SK-N-SH treated with all-trans-retinoic acid at 6 μM for 48 hours (cell line): ENCODE data around the gene GP2.

Experiments
- ARNTL ChIP-seq: fragments of 450-650 bp; formaldehyde crosslinking; IDR thresholded peaks from 2 replicates; pipeline ENCODE4 v1.5.0; 2020; ENCODE audit warnings: low read depth, mild to moderate bottlenecking, moderate library complexity, borderline replicate concordance
- ESRRG ChIP-seq: fragments of 250-450 bp; sonication (Bioruptor Pico); IDR thresholded peaks from 2 replicates; pipeline ENCODE4 v1.6.1; 2021; ENCODE audit warnings: mild to moderate bottlenecking
- PATZ1 ChIP-seq: fragments of 250-450 bp; sonication (Bioruptor Pico); IDR thresholded peaks from 2 replicates; pipeline ENCODE4 v1.8.0; 2020; ENCODE audit warnings: mild to moderate bottlenecking, moderate library complexity, borderline replicate concordance
- TCF4 ChIP-seq: fragments of 250-450 bp; sonication (Bioruptor Pico); IDR thresholded peaks from 2 replicates; pipeline ENCODE4 v1.8.0; 2021; ENCODE audit warnings: mild to moderate bottlenecking, moderate library complexity, borderline replicate concordance

DNA sequence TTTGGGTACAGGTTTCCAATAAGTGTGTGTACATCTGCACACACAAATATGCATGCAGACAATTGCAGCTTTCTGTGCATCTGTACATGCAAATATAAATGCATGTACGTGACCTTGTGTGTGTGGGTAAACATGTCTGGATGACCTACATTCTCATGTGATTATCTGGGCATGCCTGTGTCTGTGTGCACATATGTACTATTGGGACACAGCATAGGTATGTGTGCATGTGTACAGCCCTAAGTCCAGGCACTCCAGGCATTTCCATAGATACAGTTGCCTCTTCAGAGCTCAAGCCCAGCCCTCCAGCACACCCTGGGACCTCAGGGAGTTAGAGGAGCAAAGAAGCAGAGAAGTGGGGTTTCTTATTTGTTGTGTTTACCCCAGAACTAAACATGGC lies 7.1 kb upstream of the GP2 start:
- TF ChIP-seq ARNTL (CRISPR knock-in tag) (no peak), ESRRG (CRISPR knock-in tag) (no peak), PATZ1 (CRISPR knock-in tag) (no peak), TCF4 (CRISPR knock-in tag) (no peak)
